Lower leg skin (tissue), 4 donors: Measurements from ENCODE around the gene SMAP1. TPM values are rescaled to one million over a fixed set of nuclear protein-coding genes. Genes with fewer than 3 reads are reported as not detected.

ENCODE experiments used
- DNase-seq, 2 donors: peaks; one replicate each; pipeline ENCODE4 v3.0.0-alpha.2; 2019; ENCODE audit warnings: low spot score in 2 of 2
- H3K4me3 ChIP-seq: fragments of 200-600 bp; sonication (generic); 2 replicates; pipeline ENCODE4 v1.5.1; 2017; ENCODE audit warnings: mild to moderate bottlenecking, low read depth; ENCODE audit not compliant: poor library complexity, severe bottlenecking
- POLR2A ChIP-seq, 2 donors: fragments of 450-650 bp; IDR thresholded peaks; one replicate each; pipeline ENCODE4 v1.6.1; 2016 to 2017; ENCODE audit warnings: antibody characterized with exemption in 2 of 2, mild to moderate bottlenecking in 1 of 2, moderate library complexity in 1 of 2
- WGBS, 2 donors: methylation state at CpG; one replicate each; pipeline ENCODE4 v1.1.5; 2018; 5-methylcytosine and 5-hydroxymethylcytosine counted together
- intact Hi-C: fragments of 100-400 bp; cut with DNase I; formaldehyde crosslinking; loops from one replicate; pipeline ENCODE4 v1.15.0; 2023; ENCODE audit warnings: low total_unique reads
- total RNA-seq, 4 donors: library from RNA; depleted of rRNA; stranded (reverse); fragments of >200 nt; gene quantifications; one replicate each; pipeline ENCODE4 v1.1.0, GENCODE V29; 2016
- TF ChIP-seq, protein P1 (sequence below), 3 donors: fragments of 450-650 bp; IDR thresholded peaks; one replicate each; pipeline ENCODE4 v1.5.1; 2016; ENCODE audit warnings: antibody characterized with exemption in 3 of 3, mild to moderate bottlenecking in 3 of 3, moderate library complexity in 2 of 3

The SMAP1 gene
- total RNA-seq, 4 donors from 2014 or later, result 30.7 to 37.7 (median 34.9) TPM

DNA sequence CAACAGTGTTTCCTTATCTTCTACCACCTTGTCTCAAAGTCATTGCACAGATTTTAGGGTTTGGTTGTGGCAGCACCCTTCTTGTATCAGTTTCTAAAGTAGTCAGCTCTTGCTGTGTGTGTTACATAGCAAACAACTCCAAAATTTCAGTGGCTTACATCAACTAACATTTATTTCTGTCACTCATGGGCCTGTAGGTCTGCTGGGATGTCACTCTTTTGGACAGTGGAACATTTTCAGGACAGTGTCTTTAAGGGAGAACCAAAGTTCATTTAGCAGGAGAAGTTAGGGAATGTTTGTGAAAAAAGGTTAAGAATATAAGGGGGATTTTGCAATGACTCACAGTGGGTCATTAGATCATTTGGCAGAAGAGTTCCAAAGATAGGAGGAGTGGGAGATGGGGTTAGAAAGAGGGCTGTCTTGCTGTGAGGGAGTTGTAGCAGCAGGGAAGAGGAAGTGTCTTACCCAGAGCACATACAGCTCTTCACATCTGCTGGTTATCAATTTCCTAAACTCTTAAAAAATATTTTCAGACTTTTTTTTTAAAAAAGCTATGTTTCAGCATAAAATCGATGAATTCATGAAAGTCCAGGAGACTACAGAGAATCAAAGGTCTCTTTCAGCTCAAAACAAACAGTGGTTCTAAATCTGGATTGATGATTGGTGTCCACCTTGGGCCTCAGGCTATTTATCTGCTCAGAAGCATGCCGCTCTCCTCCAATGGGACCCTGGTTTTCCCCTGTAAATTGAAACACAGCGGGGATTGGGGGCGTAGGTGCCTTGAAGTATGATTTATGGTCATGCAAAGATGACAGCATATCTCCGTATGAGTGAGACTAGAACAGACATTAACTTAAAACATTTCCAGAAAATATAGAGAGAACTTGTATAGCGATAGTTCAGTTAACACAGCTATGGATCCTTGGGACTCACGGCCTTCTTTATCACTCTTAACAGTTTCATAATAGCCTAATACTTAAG is 171.9 kb downstream of the SMAP1 start:
- intact Hi-C loops, result no loop called here
- 94% methylated on average over 7 of the region's 7 CpGs for WGBS, 2 donors
- no peak for DNase-seq
- TF ChIP-seq, protein P1, sequence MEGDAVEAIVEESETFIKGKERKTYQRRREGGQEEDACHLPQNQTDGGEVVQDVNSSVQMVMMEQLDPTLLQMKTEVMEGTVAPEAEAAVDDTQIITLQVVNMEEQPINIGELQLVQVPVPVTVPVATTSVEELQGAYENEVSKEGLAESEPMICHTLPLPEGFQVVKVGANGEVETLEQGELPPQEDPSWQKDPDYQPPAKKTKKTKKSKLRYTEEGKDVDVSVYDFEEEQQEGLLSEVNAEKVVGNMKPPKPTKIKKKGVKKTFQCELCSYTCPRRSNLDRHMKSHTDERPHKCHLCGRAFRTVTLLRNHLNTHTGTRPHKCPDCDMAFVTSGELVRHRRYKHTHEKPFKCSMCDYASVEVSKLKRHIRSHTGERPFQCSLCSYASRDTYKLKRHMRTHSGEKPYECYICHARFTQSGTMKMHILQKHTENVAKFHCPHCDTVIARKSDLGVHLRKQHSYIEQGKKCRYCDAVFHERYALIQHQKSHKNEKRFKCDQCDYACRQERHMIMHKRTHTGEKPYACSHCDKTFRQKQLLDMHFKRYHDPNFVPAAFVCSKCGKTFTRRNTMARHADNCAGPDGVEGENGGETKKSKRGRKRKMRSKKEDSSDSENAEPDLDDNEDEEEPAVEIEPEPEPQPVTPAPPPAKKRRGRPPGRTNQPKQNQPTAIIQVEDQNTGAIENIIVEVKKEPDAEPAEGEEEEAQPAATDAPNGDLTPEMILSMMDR (IDR thresholded peaks at IDR 0.05), result no peak
- TF ChIP-seq POLR2A (IDR thresholded peaks at IDR 0.05), result no peak
- H3K4me3 ChIP-seq, result no peak overlapping the region

DNA sequence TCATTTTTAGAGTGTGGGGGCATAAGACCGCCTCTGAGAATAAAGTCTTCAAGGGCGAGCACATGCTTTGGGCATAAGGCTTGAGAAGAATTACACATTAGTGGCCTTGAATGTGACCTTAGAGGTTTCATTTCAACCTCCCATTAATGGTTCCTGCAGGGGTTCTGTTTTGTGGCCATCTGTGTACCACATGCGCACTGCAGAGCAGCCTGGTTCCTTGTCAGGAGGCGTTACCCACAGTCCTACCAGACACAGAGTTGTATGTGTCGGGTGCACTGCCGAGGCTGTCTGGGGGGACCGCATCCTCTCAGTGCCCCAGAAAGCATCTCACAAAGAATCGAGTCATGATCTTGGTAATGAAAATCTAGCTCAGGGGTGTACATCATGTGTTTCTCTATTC is 173.4 kb downstream of the SMAP1 start:
- no peak overlapping the region for H3K4me3 ChIP-seq
- intact Hi-C loops, result no loop called here
- no peak for TF ChIP-seq POLR2A (IDR thresholded peaks at IDR 0.05)
- TF ChIP-seq, protein P1 (IDR thresholded peaks at IDR 0.05), result no peak
- WGBS, 2 donors, result 92 to 93% methylated on average over 8 of the region's 8 CpGs
- no peak for DNase-seq

DNA sequence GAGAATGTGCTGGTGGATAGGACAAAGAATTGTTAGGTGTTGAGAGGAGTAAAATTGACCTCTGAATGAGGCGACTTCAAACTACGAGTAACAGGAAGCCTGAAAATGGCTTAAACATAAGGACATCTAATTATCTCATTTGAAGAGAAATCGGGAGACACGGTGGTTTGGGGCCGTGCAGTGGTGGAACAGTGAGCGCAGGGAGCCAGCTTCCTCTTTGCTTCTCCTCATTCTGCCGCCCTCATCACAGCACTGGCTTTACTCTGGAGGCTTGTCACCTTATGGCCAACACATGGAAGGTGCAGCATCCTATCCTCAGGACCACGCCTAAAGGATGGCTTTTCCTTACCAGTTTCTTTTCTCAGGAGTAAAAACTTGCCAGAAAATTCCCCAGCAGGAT is 174.9 kb downstream of the SMAP1 start:
- 91 to 96% methylated on average over 8 of the region's 8 CpGs for WGBS, 2 donors

DNA sequence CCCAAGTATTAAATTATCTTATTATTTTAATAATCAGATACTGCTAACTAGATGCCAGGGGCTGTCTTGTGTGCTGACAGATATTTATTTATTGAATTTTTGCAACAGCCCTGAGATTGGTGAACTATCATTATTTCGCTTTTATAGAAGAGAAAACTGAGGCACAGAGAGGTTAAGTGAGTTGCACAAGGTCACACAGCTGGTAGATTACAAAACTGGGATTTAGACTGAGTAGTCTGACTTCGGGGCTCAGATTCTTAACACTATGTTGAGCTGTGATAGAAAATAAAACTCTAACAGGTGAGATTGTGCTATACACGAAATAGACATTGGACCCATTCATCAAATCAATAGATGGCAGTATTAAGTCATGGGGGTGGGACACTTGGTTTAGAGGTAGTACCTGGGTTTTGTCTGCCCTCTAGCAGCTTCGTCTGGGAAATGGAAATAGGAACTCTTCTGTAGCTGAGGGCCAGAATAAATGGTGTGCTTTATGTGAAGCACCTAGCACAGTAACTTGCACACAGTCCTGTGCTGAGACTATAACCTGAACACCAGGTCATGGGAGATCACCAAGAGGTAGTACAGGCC is 175.7 kb downstream of the SMAP1 start:
- intact Hi-C loops, result no loop called here
- 91 to 92% methylated on average over 4 of the region's 4 CpGs for WGBS, 2 donors
- no peak for DNase-seq
- H3K4me3 ChIP-seq, result no peak overlapping the region
- TF ChIP-seq POLR2A (IDR thresholded peaks at IDR 0.05), result no peak
- TF ChIP-seq, protein P1 (IDR thresholded peaks at IDR 0.05), result no peak

More for the DNA sequence above, 174.9 kb downstream of the SMAP1 start:
- DNase-seq, result no peak
- intact Hi-C loops, result no loop called here
- no peak overlapping the region for H3K4me3 ChIP-seq
- TF ChIP-seq, protein P1 (IDR thresholded peaks at IDR 0.05), result no peak
- TF ChIP-seq POLR2A (IDR thresholded peaks at IDR 0.05), result no peak

DNA sequence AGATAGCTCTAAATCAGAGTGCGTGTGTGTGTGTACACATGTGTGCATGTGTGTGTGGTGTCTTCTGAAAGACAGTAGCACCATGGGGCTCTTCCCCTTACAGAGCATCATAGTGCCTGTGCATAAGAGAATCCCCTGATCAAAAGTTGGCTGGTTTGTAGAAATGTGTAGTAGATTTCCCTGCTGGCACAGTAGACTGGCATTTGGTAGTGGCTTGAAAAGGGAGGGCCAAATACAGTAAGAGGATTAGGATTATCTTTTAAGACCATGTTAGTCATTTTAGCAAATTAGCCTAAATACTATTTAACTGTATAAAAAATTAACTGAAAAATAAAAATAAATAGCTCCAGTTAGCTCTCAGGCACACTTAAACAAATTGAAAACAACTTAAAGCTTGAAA is 176.6 kb downstream of the SMAP1 start:
- H3K4me3 ChIP-seq, result no peak overlapping the region
- DNase-seq, result no peak
- intact Hi-C loops, result no loop called here
- TF ChIP-seq, protein P1 (IDR thresholded peaks at IDR 0.05), result no peak
- no peak for TF ChIP-seq POLR2A (IDR thresholded peaks at IDR 0.05)
- WGBS, 2 donors, result 97% methylated on average over 1 of the region's 1 CpG
